ENCODE results near the gene TMEM236. TPM values are rescaled to one million over a fixed set of nuclear protein-coding genes. Genes with fewer than 3 reads are reported as not detected.

Gene TMEM236
- total RNA-seq, 1 experiment from 2014 or later, result 0.24 TPM

DNA sequence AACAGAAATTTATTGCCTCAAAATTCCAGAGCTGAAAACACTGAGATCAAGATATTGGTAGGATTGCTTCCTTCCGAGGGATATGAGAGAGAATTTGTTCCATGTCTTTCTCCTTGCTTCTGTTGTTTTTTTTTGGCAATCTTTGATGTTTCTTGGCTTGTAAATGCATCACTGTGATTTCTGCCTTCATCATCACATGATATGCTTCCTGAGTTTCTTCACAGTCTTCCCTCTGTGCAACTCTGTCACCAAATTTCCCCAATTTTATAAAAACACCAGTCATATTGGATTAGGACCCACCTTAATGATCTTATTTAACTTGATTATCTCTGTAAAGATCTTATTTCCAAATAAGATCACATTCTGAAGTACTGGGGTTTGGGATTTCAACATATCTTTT is 14.7 kb downstream of the TMEM236 start:
- no peaks in the 10 kb centered on the region for H3K4me1 ChIP-seq (replicated peaks; ENCODE audit: insufficient read depth)
- no peaks in the 10 kb centered on the region for H3K9me3 ChIP-seq (ENCODE audit: insufficient read depth, low read depth)
- no peaks in the 10 kb centered on the region for H4K20me1 ChIP-seq (ENCODE audit: insufficient read depth)
- no peaks in the 10 kb centered on the region for H3K9me2 ChIP-seq (ENCODE audit: insufficient read depth)
- H3K4me2 ChIP-seq, result no peak overlapping the region
- no peak overlapping the region for H3K27ac ChIP-seq
- no peaks in the 10 kb centered on the region for H3K27me3 ChIP-seq (ENCODE audit: insufficient read depth, low read depth)
- no peaks in the 10 kb centered on the region for H3K36me3 ChIP-seq (ENCODE audit: low read depth)
- H3F3A ChIP-seq (ENCODE audit: insufficient read depth, low read depth), result no peaks in the 10 kb centered on the region
- BruUV-seq (replicated peaks), result no TSS peak
- no peak for DNase-seq
- intact Hi-C loops (cut with micrococcal nuclease; ENCODE audit: unreplicated experiment), result no loop called here
- TF ChIP-seq, protein P1, sequence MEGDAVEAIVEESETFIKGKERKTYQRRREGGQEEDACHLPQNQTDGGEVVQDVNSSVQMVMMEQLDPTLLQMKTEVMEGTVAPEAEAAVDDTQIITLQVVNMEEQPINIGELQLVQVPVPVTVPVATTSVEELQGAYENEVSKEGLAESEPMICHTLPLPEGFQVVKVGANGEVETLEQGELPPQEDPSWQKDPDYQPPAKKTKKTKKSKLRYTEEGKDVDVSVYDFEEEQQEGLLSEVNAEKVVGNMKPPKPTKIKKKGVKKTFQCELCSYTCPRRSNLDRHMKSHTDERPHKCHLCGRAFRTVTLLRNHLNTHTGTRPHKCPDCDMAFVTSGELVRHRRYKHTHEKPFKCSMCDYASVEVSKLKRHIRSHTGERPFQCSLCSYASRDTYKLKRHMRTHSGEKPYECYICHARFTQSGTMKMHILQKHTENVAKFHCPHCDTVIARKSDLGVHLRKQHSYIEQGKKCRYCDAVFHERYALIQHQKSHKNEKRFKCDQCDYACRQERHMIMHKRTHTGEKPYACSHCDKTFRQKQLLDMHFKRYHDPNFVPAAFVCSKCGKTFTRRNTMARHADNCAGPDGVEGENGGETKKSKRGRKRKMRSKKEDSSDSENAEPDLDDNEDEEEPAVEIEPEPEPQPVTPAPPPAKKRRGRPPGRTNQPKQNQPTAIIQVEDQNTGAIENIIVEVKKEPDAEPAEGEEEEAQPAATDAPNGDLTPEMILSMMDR (conservative IDR thresholded peaks at IDR 0.05), result no peak
- TF ChIP-seq EZH2 (IDR thresholded peaks at IDR 0.05; ENCODE audit: low read depth), result no peak
- no peak overlapping the region for H3K4me3 ChIP-seq
- ChIA-PET CTCF (no interaction called here), POLR2A (ENCODE audit: unreplicated experiment) (no interaction called here)
- no peaks in the 10 kb centered on the region for H3K79me2 ChIP-seq (ENCODE audit: low read depth)
- no peak overlapping the region for H2AFZ ChIP-seq

DNA sequence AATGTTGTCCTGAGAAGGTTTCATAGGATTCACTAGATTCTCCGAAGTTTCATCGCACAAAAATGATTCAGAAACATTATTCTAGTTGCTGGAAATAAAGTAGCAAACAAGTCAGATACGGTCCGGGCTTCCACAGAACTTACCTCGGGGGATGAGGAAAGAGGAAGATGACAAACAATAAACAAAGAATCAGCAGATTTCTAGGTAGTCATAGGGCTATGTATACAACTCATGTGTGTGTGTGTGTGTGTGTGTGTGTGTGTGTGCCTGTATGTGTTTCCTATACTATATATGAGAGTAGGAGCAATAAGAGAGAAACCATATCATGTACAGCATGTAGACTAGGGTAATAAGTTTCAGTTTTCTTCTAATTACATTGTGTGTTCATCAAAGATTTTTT is 16.5 kb downstream of the TMEM236 start:
- no peaks in the 10 kb centered on the region for H4K20me1 ChIP-seq (ENCODE audit: insufficient read depth)
- no peak overlapping the region for H3K27ac ChIP-seq
- TF ChIP-seq, protein P1 (conservative IDR thresholded peaks at IDR 0.05), result no peak
- no peak for TF ChIP-seq EZH2 (IDR thresholded peaks at IDR 0.05; ENCODE audit: low read depth)
- ChIA-PET CTCF (no interaction called here), POLR2A (ENCODE audit: unreplicated experiment) (no interaction called here)
- no peaks in the 10 kb centered on the region for H3K9me2 ChIP-seq (ENCODE audit: insufficient read depth)
- DNase-seq, result no peak
- no peak overlapping the region for H3K4me2 ChIP-seq
- no peaks in the 10 kb centered on the region for H3K27me3 ChIP-seq (ENCODE audit: insufficient read depth, low read depth)
- no peaks in the 10 kb centered on the region for H3K36me3 ChIP-seq (ENCODE audit: low read depth)
- intact Hi-C loops (cut with micrococcal nuclease; ENCODE audit: unreplicated experiment), result no loop called here
- H2AFZ ChIP-seq, result no peak overlapping the region
- H3K4me1 ChIP-seq (replicated peaks; ENCODE audit: insufficient read depth), result no peaks in the 10 kb centered on the region
- no peak overlapping the region for H3K4me3 ChIP-seq
- no TSS peak for BruUV-seq (replicated peaks)
- H3K9me3 ChIP-seq (ENCODE audit: insufficient read depth, low read depth), result no peaks in the 10 kb centered on the region
- H3F3A ChIP-seq (ENCODE audit: insufficient read depth, low read depth), result no peaks in the 10 kb centered on the region
- no peaks in the 10 kb centered on the region for H3K79me2 ChIP-seq (ENCODE audit: low read depth)

DNA sequence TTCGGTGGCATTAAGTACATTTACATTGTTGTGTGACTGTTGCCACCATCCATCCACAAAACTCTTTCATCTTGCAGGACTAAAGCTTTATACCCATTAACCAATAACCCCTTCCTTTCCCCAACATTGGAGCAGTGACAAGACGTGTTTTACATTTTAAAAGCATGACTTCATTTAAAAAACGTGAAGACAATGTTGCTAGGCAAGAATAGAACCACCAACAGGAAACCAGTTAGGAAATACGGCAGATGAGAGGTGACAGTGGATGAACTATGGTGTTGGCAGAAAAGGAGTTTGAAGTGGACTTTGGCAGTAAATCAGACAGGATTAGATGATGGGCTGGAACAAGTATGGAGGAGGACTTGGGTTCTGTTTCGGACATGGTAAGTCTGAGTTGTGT is 17.0 kb downstream of the TMEM236 start:
- Histone ChIP-seq H3K9me2 (ENCODE audit: insufficient read depth) (no peaks in the 10 kb centered on the region), H3K27ac (no peak overlapping the region), H3K79me2 (ENCODE audit: low read depth) (no peaks in the 10 kb centered on the region), H3K4me3 (no peak overlapping the region), H2AFZ (no peak overlapping the region), H3F3A (ENCODE audit: insufficient read depth, low read depth) (no peaks in the 10 kb centered on the region), H3K27me3 (ENCODE audit: insufficient read depth, low read depth) (no peaks in the 10 kb centered on the region), H3K9me3 (ENCODE audit: insufficient read depth, low read depth) (no peaks in the 10 kb centered on the region), H4K20me1 (ENCODE audit: insufficient read depth) (no peaks in the 10 kb centered on the region), H3K4me1 (replicated peaks; ENCODE audit: insufficient read depth) (no peaks in the 10 kb centered on the region), H3K36me3 (ENCODE audit: low read depth) (no peaks in the 10 kb centered on the region), H3K4me2 (no peak overlapping the region)
- DNase-seq, result no peak
- intact Hi-C loops (cut with micrococcal nuclease; ENCODE audit: unreplicated experiment), result no loop called here
- TF ChIP-seq, protein P1 (conservative IDR thresholded peaks at IDR 0.05), result no peak
- no peak for TF ChIP-seq EZH2 (IDR thresholded peaks at IDR 0.05; ENCODE audit: low read depth)
- POLR2A ChIA-PET (ENCODE audit: unreplicated experiment), result no interaction called here
- BruUV-seq (replicated peaks), result no TSS peak
- CTCF ChIA-PET, result no interaction called here

Measured in PC-9 (cell line).